CD4-positive, alpha-beta T cell treated with Interleukin-6 at 100 ng/mL for 8 hours (primary cell): ENCODE results near the gene DDX27.
A peak's percentile ranks its signal among the peaks of the same experiment; 100 is the strongest.

Experiments used
- DNase-seq: peaks from one replicate; pipeline ENCODE4 v3.0.0-alpha.2; 2020; ENCODE audit warnings: mixed read lengths, low spot score

DDX27 gene

GRCh38 chr20:49278036-49278817, 59.0 kb downstream of the DDX27 start, which contains the start of gene ZNFX1:
TSS of gene ZNFX1 (minus strand) at chr20:49278057. CDS start at chr20:49275839, 2,218 bp downstream.
- DNase-seq, result peak; percentile 98

DNA sequence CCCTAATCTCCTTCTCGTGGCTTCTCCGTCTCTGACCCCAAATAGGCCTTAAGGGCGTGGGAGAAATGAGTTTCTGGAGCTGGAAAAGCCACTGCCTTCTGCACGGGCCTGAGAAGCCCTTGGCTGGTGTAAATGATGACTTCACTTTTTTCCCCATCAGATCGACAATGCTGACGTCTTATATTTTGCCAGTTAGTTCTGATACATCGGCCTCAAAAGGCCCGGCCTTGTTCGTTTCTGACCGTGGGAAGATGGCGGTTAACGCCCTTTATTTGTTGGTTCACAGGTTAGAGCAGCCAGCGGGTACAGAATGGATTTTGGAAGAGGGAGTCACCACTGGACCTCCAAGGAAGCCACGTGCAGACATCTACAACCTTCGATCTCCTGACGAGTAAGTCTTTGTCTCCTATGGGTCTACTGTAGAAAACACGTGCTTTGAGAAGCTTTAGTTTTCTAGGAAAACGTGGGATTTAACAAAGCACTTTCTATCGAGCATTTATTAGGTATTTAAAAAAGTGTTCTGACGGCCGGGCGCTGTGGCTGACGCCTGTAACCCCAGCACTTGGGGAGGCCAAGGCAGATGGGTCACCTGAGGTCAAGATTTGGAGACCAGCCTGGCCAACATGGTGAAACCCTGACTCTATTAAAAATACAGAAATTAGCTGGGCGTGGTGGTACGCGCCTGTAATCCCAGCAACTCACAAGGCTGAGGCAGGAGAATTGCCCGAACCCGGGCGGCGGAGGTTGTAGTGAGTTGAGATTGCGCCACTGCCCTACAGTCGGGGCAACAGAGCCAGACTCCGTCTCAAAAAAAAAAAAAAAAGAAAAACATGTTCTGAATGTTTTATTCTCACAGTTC, 59.8 kb downstream of the DDX27 start:
- DNase-seq, result no peak

DNA sequence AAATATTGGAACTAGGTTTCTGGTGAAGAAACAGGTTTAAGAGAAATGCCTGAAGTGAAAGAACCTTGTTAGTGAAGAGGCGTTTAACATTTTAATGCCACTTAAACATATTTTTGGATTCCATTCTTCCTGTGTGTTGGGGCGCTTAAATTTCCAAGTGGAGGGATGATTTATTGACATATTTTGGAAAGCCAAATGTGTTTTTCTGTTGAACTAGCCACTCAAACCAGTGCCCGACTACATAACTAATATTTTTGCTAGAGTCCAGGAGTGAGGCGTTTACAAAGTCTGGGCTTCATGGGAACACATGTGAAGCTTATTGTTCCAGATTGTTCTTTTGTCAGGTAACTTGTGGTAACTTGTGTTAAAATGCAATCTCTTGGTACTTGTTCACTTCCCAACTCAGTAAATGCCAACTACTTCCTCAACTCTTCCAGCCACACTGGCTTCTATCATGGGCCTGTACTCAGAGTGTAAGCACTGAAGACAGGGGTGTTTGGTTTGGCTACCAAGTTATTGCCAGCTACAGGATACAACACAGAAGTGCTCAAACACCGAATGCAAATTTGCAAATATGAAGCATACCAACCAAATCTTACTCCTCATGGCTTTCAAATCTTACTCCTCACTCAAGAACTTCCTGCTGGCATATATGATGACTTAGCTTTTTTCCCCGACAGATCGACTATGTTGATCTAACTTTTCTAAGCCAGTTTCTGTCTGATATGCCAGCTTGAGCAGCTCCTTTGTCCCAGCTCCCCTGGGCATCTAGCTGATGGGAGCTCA, 60.7 kb downstream of the DDX27 start:
- DNase-seq, result no peak

- DNase-seq, result no peak
Observed at GRCh38 chr20:49280463-49281058, 61.3 kb downstream of the DDX27 start.

DNA sequence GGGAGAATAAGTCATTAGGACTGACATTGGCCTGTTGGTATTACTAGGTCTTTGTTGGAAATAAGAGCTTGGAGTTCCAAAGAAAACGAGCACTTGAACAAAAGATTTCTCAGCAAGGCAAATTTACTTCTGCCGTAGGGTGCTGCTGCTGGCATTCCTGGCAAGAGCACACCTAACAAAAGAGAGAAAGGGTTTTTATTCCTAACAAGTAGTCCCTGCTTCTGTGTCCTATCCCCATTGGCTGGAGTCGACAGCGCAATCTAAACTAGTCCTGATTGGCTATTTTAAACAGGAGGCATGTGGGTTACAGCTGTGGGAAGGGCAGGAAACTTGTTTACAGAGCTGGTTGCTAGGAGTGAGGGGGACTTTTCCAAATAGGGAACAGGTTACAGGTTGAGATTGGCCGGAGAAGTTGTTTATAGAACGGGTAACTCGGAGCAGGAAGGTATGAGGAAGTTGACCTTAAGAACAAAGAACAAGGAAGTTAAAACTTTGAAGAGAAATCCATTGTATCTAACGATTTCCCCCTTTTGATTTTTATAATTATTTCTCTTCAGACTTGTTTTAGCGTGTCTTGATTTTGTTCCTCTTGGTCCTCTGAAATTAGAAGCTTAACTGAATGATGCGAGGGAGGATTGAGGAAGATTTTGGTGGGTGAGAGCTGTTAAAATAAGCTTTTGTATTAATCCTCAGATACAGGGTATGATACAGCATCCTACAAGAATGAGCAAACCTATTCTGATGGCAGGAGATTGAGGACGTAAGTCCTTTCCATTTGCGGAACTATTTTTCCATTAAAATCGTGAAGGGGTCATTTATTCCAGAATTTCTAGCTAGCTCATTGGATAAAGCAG, 62.1 kb downstream of the DDX27 start:
- DNase-seq, result no peak

GRCh38 chr20:49281913-49282467, 62.8 kb downstream of the DDX27 start:
- no peak for DNase-seq

DNA sequence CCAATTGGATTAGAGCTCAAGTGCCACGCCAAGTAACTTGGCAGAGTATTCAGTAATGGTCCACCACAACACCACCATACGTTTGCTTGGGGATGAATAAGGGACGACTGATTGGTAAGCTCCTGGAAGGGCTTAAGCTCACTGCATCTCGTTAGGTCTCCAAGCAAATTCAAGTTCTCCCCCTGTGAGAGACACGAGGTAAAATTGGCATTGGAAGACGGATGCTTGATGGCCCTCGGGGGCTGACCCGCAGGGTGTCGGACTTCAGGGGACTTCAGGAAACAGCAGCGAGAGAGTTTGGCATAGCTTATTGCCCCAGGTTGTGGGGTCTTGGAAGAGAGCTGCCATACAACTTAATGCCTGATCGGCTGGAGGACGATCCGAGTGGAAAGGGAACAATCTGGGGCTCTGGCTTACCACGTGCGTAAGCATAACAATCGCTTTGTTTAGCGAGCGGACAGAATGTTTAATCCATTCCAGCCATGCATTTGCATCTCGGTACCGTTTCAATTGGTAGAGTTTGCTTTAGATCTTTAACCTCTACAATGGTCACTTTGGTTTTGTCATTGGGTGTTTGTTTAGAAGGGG, 63.5 kb downstream of the DDX27 start:
- no peak for DNase-seq

DNA sequence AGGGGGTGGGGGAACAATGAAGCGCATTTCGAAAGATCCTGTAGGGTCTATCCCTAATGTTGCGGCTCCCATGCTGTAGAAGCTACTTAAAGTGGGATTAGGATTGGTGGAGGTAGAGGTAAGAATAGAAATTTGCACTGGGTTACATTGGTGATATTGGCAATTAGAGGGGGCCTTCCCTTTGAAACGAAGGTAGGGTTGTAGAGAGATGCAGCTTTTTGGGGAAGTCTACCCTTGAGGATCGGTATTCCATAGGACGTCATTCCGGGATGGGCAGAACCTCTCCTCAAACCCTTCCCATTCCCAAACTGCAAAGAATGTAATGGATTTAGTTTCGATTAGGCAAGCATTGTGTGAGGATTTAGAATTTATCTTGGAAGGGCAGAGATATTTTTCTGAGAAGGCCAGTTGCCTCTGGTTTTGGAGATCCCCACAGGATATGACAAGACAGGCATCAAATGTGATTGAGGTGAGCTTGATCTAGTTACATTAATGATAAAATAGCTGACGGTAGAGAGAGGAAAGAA, 64.0 kb downstream of the DDX27 start:
- DNase-seq, result no peak

DNA sequence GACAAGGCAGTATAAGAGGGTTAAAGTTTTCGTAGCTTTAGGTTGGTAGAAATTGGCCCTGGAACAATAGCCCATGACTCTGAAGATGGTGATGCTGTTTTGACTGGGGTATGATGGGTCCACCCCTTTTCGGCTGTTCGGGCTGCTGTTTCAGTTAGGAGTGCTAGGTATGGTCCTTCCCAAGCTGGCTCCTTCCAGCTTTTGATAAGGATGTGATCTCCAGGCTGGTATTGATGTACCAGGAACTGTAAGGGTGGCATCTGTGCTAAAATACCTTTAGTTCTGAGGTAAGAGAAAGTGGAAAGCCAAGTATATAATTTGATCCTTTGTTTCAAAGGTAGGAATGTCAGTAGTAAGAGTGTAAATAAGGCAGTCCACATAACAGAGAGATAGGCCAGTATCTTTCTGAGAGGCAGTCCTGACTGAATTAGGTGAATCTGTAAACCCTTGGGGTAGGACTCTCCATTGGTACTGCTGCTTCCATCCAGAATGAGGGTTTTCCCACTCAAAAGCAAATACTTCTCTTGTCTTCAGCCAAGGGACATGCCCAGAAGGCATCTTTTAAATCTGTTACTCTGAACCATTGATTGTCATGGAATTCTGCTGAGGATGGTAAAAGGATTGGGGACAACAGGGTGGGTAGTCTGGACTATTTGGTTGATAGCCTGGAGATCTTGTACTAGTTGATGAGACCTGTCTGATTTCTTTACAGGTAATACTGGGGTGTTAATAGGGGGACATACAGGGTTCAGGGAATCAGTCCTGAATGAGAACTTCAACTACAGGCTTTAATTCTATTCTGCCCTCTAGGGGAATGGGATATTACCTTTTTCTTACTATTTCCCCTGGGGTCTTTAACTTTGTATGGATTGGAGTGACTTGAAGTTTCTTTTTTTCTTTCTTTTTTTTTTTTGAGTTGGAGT, 64.7 kb downstream of the DDX27 start:
- DNase-seq, result no peak

GRCh38 chr20:49284818-49285217, 65.6 kb downstream of the DDX27 start:
- DNase-seq, result no peak

GRCh38 chr20:49285233-49285668, 66.0 kb downstream of the DDX27 start:
- no peak for DNase-seq

- DNase-seq, result no peak
Observed at GRCh38 chr20:49285813-49286494, 66.7 kb downstream of the DDX27 start.

DNA sequence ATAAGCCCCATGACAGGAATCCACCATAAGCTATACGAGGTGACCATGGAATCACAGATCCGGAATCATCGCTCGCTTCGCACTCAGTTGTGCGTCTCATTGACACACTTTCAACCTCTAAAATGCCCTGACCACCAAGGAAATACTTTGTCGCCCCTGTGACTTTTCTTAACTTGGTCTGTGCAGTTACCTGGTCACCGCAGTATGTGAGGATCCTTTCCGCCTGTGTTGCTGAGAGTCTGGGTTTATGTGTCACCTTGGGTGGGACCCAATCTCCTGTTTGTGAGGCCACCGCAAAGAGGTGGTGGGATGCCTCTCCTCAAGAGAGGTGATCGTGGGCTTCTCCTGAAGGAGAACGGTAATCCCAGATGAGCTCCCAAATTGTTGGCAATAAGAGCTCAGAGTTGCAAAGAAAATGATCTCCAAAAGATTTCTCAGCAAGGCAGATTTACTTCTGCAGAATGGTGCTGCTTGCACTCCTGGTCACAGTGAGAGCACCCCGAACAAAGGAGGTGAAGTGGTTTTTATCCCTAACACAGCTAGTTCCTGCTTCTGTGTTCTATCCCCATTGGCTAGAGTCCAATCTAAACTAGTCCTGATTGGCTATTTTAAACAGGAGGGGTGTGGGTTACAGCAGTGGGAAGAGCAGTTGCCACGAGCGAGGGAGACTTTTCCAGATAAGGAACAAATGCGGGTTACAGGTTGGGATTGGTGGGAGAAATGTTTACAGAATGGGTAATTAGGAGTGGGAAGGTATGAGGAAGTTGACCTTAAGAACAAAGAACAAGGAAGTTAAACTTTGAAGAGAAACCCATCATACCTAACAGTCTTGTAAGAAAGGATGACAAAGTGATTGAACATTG, 67.7 kb downstream of the DDX27 start:
- no peak for DNase-seq

GRCh38 chr20:49287555-49288249, 68.5 kb downstream of the DDX27 start:
- no peak for DNase-seq

GRCh38 chr20:49288250-49288751, 69.1 kb downstream of the DDX27 start:
- no peak for DNase-seq
